Liver (tissue), 9 donors: ENCODE measurements around the gene CD247. TPM values are rescaled to one million over a fixed set of nuclear protein-coding genes. Genes with fewer than 3 reads are reported as not detected.

Experiments
- DNase-seq: peaks from one replicate; pipeline ENCODE4 v3.0.0-alpha.2; 2017; ENCODE audit warnings: low spot score
- H3K27ac ChIP-seq, 2 donors: one replicate each; pipeline ENCODE4 v1.7.0; 2013; ENCODE audit warnings: inconsistent platforms in 2 of 2, low read length in 2 of 2, control low read depth in 1 of 2, low read depth in 1 of 2, mild to moderate bottlenecking in 1 of 2
- H3K27me3 ChIP-seq, 4 donors: one replicate each; pipeline versions ENCODE4 v1.6.1 to v1.7.0; 2013; ENCODE audit warnings: low read length in 3 of 4, inconsistent platforms in 1 of 4, mild to moderate bottlenecking in 1 of 4, moderate library complexity in 1 of 4; ENCODE audit not compliant: control insufficient read depth in 4 of 4, insufficient read depth in 4 of 4
- H3K36me3 ChIP-seq, 4 donors: one replicate each; pipeline versions ENCODE4 v1.6.1 to v1.7.0; 2013; ENCODE audit warnings: low read length in 3 of 4, mild to moderate bottlenecking in 3 of 4, low read depth in 1 of 4, moderate library complexity in 1 of 4; ENCODE audit not compliant: control insufficient read depth in 4 of 4, insufficient read depth in 3 of 4
- H3K4me1 ChIP-seq, 4 donors: one replicate each; pipeline versions ENCODE4 v1.6.1 to v1.7.0; 2013; ENCODE audit warnings: low read length in 3 of 4, mild to moderate bottlenecking in 3 of 4, moderate library complexity in 1 of 4; ENCODE audit not compliant: control insufficient read depth in 4 of 4, insufficient read depth in 4 of 4
- H3K4me3 ChIP-seq, 3 donors: one replicate each; pipeline versions ENCODE4 v1.6.1 to v1.7.0; 2013; ENCODE audit warnings: low read length in 3 of 3, control low read depth in 1 of 3, low read depth in 1 of 3, mild to moderate bottlenecking in 1 of 3
- H3K9ac ChIP-seq, 2 donors: one replicate each; pipeline ENCODE4 v1.7.0; 2013; ENCODE audit warnings: low read length in 2 of 2, mild to moderate bottlenecking in 2 of 2, moderate library complexity in 2 of 2, control low read depth in 1 of 2, low read depth in 1 of 2
- H3K9me3 ChIP-seq, 4 donors: one replicate each; pipeline versions ENCODE4 v1.6.1 to v1.7.0; 2013; ENCODE audit warnings: low read length in 3 of 4; ENCODE audit not compliant: control insufficient read depth in 4 of 4
- CTCF ChIP-seq: fragments of 150-350 bp; IDR thresholded peaks from 2 replicates; pipeline ENCODE4 v1.5.1; 2017; ENCODE audit warnings: improper control_type of control experiment, low read depth, low read length; ENCODE audit not compliant: missing input control
- EGR1 ChIP-seq, 2 donors: IDR thresholded peaks; 2 replicates each; pipeline ENCODE4 v1.6.1; 2016 to 2018; ENCODE audit warnings: antibody characterized with exemption in 2 of 2, low read depth in 2 of 2
- FOXA1 ChIP-seq: IDR thresholded peaks from 2 replicates; pipeline ENCODE4 v1.6.1; 2016; ENCODE audit warnings: antibody characterized with exemption
- FOXA2 ChIP-seq: IDR thresholded peaks from 2 replicates; pipeline ENCODE4 v1.6.1; 2016; ENCODE audit warnings: antibody characterized with exemption
- GABPA ChIP-seq, 2 donors: IDR thresholded peaks in 1 of 2; conservative IDR thresholded peaks in 1 of 2; 2 replicates each; pipeline ENCODE4 v1.6.1; 2016; ENCODE audit warnings: antibody characterized with exemption in 2 of 2, mild to moderate bottlenecking in 1 of 2, moderate library complexity in 1 of 2
- HNF4G ChIP-seq: IDR thresholded peaks from 2 replicates; pipeline ENCODE4 v1.6.1; 2016; ENCODE audit warnings: antibody characterized with exemption
- JUND ChIP-seq, 2 donors: IDR thresholded peaks; 2 replicates each; pipeline ENCODE4 v1.6.1; 2016; ENCODE audit warnings: antibody characterized with exemption in 2 of 2
- MAX ChIP-seq: IDR thresholded peaks from 2 replicates; pipeline ENCODE4 v1.6.1; 2016; ENCODE audit warnings: antibody characterized with exemption
- NR2F2 ChIP-seq: IDR thresholded peaks from 2 replicates; pipeline ENCODE4 v1.6.1; 2016; ENCODE audit warnings: antibody characterized with exemption
- RAD21 ChIP-seq, 2 donors: IDR thresholded peaks; 2 replicates each; pipeline ENCODE4 v1.6.1; 2016; ENCODE audit warnings: antibody characterized with exemption in 2 of 2, mild to moderate bottlenecking in 2 of 2
- REST ChIP-seq: IDR thresholded peaks from 2 replicates; pipeline ENCODE4 v1.6.1; 2016; ENCODE audit warnings: antibody characterized with exemption, mild to moderate bottlenecking
- RXRA ChIP-seq, 2 donors: IDR thresholded peaks; 2 replicates each; pipeline ENCODE4 v1.6.1; 2017 to 2018; ENCODE audit warnings: antibody characterized with exemption in 2 of 2, mild to moderate bottlenecking in 1 of 2
- SP1 ChIP-seq: IDR thresholded peaks from 2 replicates; pipeline ENCODE4 v1.6.1; 2018; ENCODE audit warnings: antibody characterized with exemption, mild to moderate bottlenecking
- TAF1 ChIP-seq: conservative IDR thresholded peaks from 2 replicates; pipeline ENCODE4 v1.6.1; 2016; ENCODE audit warnings: antibody characterized with exemption, mild to moderate bottlenecking
- YY1 ChIP-seq: IDR thresholded peaks from 2 replicates; pipeline ENCODE4 v1.6.1; 2016; ENCODE audit warnings: antibody characterized with exemption, mild to moderate bottlenecking
- ZBTB33 ChIP-seq: IDR thresholded peaks from 2 replicates; pipeline ENCODE4 v1.6.1; 2016; ENCODE audit warnings: antibody characterized with exemption
- WGBS: extraction: QIAGEN DNeasy Blood & Tissue Kit; methylation state at CpG from one replicate; pipeline ENCODE4 v1.1.7; 2013; 5-methylcytosine and 5-hydroxymethylcytosine counted together
- polyA plus RNA-seq, 2 donors: library from polyadenylated mRNA; stranded (reverse) in 1 of 2; unstranded in 1 of 2; fragments of 200-250 nt in 1 of 2; fragments of >200 nt in 1 of 2; fragmentation: Nextera tagmentation in 1 of 2; extraction: Ambion mirVana in 1 of 2; gene quantifications; one replicate each; pipeline versions ENCODE4 v1.2.1 to v1.2.3, GENCODE V29; 2013 to 2015
- total RNA-seq, 2 donors: library from RNA; depleted of rRNA; stranded (reverse); fragments of >200 nt; gene quantifications; one replicate each; pipeline ENCODE4 v1.2.3, GENCODE V29; 2014
- donor health status: healthy.
- donor health status: healthy.
- donor health status: healthy.
- donor health status: healthy.
- donor health status: healthy.

The CD247 gene
- total and polyA plus RNA-seq, 4 donors, result 0.61 to 2.2 (median 1.6) TPM

- H3K9ac ChIP-seq, result no peak overlapping the region
Observed at GRCh38 chr1:167434306-167434705, 84.0 kb downstream of the CD247 start.

GRCh38 chr1:167433884-167434283 lies 84.4 kb downstream of the CD247 start:
- TF ChIP-seq EGR1 (IDR thresholded peaks at IDR 0.05; ENCODE audit: low read depth in 2 of 2) (no peak), ZBTB33 (no peak), NR2F2 (no peak), RAD21 (IDR thresholded peaks at IDR 0.05) (no peak), FOXA1 (no peak), CTCF (no peak), HNF4G (no peak), REST (no peak), GABPA (IDR thresholded peaks at IDR 0.05 in 1 of 2, conservative IDR thresholded peaks at IDR 0.05 in 1 of 2) (no peak), TAF1 (no peak), YY1 (no peak), MAX (no peak), FOXA2 (no peak), RXRA (IDR thresholded peaks at IDR 0.05) (no peak), SP1 (no peak)
- Histone ChIP-seq H3K27me3 (peaks cover 0 to 2% (median 0%) of the 10 kb centered on the region in 4 donors), H3K4me1 (peaks cover 0 to under 1% (median 0%) of the 10 kb centered on the region in 4 donors), H3K9me3 (no peaks in the 10 kb centered on the region), H3K36me3 (no peaks in the 10 kb centered on the region), H3K9ac (no peak overlapping the region), H3K27ac (no peak overlapping the region), H3K4me3 (no peak overlapping the region)
- DNase-seq, result no peak
- WGBS, result 93% methylated on average over 6 of the region's 6 CpGs

More at GRCh38 chr1:167434306-167434705, 84.0 kb downstream of the CD247 start:
- no peak for DNase-seq
- 79% methylated on average over 6 of the region's 6 CpGs for WGBS
- TF ChIP-seq FOXA1 (no peak), CTCF (no peak), MAX (no peak), YY1 (no peak), SP1 (no peak), HNF4G (no peak), RAD21 (IDR thresholded peaks at IDR 0.05) (no peak), JUND (IDR thresholded peaks at IDR 0.05) (no peak), EGR1 (IDR thresholded peaks at IDR 0.05; ENCODE audit: low read depth in 2 of 2) (no peak)
- H3K4me1 ChIP-seq, result peaks cover 0 to 5% (median 4%) of the 10 kb centered on the region in 4 donors
- H3K9me3 ChIP-seq, result no peaks in the 10 kb centered on the region
- H3K27ac ChIP-seq, result no peak overlapping the region
- H3K4me3 ChIP-seq, result no peak overlapping the region
- H3K36me3 ChIP-seq, result no peaks in the 10 kb centered on the region
- H3K27me3 ChIP-seq, result peaks cover 0 to 2% (median 0%) of the 10 kb centered on the region in 4 donors
